Fibroblast of peridontal ligament (primary cell): ENCODE results near the gene CD7.

Experiments
- DNase-seq: peaks from one replicate; pipeline ENCODE4 v3.0.0-alpha.2; 2010; ENCODE audit errors: extremely low read depth

Gene CD7

DNA sequence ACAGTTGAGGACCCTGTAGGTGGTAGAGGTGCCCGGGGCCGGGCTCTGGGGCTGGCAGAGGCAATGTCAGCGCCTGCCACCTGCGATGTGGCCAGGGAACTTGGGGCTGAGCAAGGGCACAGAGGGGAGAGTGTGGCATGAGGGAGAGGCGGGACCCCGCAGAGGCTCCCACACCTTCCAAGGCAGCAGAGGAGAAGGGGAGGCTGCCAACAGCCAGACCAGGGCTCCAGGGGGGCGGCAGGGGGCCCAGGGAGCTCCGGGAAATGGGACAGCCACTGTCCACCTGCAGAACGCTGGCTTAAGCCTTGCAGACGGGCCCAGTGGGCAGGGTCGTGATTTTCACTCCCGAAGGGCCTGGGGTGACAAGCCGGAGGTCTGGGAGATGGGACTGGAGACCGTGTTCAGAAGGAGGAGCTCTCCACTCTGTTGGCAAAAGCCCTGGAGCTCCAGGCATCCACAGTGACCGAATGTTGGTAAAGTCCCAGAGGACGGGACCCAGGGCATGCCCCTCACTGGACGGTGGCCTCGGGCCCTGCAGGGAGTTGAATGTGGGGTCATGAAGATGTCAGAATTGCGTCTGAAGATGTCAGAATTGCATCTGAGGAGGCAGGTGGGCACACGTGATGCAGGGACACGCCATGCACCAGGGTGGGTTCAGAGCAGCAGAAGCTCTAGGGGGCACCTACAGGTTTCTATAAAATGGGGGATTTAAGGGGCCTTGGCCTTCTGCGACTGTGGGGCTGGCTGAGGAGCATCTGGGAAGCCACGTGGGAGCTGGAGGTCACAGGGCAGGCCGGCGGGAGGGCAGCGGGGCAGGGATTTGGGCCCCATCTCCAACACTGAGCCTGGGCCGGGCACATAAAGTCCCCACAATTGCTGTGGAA is 18.6 kb downstream of the CD7 start:
- DNase-seq = no peak

DNA sequence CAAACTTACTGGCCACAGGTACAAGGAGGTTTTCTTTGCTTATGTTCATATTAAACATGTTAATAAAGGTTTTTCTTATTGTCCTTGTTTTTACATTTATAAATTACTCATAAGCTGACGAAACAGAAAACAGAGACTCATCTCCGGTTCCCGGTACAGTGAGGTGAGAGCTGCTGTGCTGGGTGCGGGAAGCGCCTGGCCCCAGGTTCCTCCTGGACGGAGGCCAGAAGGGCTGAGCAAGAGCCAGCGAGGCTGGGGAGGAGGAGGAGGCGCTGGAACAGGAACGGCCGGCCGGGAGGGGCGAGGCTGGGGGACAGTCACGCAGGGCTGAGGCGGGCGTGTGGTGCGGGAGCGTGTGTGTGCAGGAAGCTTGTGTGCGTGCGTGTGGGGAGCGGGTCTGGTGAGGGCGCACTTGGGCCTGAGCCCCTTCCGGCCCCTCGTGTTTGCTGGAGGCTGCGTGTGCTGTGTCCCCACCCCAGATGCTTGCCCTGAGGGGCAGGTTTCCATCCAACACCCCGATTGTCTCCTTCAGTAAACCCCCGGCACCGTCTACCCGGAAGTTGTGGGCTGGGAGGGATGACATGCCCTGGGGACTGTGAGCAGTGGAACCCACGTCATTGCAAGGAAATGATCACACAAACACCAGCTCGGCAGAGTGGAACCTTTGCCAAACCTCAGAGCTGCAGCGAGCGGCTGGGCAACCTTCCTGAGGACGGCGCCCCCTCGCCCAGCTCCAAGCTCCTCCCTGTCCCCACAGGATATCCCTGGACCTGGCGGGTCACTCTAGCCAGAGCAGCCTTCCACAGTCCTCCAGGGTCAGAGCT is 19.5 kb downstream of the CD7 start:
- peak; percentile 94 for DNase-seq

DNA sequence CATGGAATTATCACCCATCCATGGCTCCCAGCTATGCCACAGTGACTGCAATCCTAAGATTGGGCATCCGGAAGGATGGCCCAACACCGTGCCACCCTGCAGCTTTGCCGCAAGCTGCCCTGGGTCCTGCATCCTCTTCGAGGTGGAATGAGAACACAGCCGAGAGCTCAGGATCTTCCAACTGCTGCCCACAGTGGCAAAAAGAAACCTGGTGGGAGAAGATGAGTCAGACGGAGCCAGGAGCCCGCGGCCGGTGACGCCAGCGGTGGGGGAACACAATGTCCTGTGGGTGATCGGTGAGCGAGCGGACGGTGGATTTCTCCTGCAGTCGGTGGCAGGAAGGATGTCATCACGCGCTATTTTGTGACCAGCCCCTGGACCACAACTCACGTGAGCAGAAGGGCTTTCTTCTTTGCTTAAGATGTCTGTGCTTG is 20.1 kb downstream of the CD7 start:
- no peak for DNase-seq

DNA sequence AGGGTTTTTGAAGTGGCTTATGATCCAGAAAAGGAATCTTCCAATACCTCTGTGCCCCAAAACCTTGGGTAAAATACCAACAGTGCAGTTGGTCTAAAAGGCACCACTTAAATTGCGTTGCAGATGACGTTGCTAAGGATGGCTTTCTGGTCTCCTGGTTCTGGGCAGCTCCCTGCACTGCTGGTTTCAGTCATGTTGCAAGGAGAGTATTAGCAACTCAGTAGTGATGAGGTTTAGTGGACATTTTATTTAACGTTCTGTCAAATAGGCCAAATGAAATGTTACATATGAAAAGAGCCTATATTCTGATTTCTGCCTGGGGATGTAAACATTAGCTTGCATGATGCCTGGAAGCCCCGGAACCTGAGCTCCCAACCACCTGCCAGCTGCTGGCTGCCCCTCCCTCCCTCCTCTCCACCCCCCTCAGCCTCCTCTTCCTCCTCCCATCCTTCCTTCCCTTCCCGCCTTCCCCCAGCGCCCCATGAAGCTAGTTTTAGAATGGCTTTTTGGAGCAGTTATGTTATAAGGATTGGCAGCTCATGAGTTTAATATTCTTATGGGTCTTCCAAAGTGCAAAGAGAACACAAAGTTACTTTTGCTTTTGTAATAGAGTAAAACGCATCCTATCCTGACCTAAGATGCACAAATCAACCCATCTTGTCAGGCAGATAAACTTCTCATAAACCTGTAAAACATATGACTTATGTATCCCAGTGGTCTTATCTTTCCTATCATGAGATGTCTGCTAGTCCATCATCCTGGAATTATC is 20.7 kb downstream of the CD7 start:
- DNase-seq = no peak

DNA sequence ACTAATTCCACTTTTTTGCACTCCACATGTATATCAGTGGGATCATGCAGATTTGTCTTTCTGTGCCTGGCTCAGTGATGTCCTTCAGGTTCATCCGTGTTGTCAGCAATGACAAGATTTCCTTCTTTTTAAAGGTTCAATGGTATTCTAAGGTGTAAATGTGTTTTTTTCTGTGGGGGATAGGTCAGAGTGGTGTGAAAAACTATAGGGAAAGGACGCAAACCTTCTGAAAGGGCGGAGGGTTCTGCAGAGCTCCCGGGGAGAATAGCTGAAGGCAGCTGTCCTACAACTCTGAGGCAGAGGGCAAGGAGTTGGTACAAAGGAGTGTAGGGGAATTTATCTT is 22.0 kb downstream of the CD7 start:
- DNase-seq = no peak

DNA sequence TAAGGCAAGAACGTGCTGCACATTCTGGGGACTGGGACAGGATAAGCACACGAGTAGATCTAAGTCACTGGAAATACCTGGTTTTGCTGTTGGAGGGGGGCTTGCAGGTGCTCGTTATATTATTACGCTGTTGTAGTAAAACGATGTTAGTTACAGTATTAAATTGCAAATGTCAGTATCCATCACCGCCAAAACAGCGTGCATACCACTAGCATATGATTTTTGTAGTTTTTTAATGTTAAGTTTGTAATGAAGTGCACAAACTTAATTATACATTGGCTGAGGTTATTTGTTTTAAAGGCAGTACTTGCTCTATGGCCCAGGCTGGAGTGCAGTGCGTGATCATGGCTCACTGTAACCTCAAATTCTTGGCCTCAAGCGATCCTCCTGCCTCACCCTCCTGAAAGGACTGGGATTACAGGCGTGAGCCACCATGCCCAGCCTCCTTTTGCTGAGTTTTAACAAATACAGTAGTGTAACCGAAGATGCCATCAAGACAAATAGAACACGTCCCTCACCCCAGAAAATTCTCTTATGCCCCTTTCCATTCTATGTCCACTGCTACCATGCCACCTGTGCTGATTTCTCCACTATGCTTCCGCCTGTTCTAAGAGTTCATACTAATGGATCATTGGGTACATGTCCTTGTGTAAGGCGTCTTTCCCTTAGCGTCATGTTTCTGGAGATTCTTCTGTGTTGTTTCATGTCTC is 23.2 kb downstream of the CD7 start:
- no peak for DNase-seq

DNA sequence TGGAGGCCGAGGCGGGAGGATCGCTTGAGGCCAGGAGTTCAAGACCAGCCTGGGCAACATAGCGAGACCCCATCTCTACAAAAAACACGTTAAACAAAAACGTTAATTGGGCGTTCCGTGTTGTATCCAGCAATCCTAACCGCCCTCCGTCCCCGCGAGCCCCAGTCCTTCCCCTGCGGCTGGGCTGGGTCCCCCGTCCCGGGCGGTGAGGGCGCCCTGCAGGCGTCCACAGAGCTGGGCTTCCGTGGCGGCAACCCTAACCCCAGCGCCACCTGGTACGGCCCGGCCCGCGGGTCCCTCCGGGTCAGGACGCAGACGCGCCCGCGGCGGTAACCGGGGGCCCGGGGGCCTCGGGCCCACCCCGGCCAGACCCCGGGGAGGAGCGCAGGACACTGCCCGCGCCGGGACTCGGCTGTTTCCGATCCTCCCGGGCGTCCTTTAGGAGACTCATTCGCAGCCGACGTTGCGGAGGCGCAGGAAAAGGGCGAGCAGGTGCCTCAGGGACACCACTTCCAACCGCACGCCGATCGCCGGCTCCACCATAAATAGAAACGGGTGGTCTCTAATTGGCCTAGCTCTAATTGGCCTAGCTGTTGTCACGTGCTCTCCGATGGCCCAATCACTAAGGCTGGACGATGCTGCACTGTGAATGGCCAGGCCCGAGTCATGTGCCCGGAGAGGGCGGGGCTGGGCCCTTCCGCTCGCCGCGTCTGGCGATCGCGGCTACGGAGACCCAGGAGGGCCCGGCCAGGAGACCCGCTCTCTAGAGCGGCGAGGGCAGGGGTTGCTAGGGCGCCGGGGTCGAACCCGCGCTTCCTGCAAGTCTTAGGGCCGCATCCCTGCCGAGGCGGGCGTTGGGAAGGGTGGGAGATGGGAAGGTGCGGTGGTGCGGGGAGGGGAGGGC is 24.9 kb downstream of the CD7 start:
- peak; percentile 97 for DNase-seq

DNA sequence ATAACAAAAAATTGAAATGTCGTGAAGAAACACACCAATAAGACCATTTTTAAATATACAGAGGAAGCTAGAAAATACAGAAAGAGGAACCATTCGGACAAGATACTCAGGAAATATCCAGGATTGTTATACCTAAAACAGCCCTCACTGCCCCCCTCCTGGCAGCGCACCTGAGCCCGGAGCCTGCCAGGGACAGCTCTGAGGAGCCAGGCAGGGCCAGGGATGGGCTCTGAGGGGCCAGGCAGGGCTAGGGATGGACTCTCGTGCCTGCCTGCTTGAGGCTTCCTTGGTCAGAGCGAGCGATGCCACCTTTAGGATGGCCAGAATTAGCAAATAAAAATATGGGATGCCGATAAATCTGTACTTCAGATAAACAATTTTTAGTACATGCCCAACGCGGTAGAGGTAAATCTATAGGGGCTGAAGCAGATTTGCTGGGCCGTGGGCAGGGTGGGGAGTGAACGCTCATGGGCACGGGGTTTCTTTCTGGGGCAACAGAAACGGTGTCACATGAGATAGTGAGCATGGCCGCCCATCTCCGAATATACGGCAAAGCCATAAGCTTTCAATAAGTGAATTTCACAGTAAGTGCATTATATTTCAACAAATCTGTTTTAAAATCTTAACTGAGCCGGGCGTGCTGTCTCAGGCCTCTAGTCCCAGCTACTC is 25.7 kb downstream of the CD7 start:
- no peak for DNase-seq

DNA sequence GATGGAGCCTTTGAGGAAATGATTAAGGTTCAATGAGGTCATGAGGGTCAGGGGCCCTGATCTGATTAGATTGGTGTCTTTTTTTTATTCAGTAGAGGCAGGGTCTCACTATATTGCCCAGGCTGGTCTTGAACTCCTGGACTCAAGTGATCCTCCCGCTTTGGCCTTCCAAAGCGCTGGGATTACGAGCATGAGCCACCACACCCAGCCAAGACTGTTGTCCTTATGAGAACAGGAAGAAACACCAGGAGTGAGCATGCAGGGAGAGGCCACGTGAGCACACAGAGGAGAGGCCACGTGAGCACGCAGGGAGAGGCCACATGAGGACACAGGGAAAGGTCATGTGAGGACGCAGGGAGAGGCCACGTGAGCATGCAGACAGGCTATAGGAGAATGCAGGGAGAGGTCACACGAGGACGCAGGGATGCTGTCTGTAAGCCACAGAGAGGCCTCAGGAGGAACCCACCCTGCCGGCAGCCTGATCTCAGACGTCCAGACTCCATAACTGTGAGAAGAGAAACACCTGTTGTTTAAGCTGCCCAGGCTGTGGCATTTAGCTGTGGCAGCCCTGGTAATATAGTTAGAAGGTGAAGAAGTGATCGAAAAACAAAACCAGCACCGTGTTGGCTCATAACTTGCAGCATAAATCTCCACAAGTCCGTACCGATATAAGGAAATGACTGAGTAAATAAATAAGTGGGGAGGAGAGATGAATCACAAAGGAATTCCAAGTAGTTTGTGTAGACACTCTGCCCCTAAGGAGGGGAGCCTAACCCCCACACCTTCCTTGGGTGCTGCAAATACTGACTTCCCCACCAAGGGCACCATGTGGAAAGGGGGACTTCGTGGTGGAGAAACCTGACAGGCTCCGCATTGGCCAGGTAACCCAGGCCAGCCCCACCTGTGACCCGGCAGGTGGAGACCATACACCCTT is 29.3 kb downstream of the CD7 start:
- peak; percentile 30 for DNase-seq

DNA sequence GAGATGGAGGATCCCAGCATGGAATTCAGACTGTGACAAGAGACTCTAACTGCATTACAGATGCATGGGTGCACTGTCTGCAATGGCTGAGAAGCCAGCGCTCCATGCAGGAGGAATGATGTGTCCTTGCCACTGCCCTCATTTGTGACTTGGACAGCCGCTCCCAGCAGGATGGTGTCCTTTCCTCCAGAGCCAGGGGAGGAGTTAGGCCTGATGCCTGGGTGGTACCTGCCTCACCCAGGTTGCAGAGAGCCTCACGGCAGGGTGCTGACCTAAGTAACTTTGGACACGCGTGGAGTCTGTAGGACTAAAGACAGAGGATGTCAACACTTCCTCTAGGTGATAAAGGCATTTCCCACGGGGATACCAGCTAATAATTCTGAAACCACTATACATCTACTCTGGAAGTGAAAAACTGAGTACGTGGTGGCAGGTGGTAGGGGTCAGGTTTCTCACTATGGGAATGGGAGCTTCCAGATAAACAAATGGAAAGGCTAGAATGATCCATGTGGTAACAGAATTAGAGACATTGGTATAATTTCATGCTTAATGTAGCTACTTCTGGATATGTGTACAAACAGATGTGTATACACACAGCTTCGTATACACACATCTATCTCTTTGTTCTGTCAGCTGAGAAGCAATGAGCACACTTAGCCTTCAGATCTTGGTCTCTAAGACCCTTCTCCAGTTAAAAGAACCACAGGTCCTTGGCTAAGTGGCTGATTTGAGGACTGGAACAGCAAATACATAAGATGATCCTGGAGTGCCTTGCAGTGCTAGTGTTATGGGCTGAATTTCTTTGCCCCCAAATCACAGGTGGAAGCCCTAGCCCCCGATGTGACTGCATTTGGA is 30.2 kb downstream of the CD7 start:
- DNase-seq = no peak

DNA sequence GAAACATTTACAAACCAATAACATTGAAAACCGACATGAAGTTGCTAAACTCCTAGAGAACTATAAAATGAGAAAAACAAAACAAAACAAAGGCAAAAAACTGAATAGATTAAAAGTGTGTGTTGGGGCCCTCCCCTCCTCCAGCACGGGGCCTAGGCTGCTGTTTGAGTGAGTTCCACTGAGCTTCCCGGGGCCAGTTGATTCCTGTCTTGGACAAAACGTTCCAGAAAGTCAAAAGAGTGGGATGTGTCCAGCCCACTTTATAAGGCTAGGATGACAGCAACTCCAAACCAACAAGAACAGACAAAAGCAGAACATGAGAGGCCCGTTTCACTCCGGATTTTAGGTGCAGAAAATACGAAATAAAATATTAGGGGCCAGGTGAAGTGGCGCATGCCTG is 32.3 kb downstream of the CD7 start:
- no peak for DNase-seq

DNA sequence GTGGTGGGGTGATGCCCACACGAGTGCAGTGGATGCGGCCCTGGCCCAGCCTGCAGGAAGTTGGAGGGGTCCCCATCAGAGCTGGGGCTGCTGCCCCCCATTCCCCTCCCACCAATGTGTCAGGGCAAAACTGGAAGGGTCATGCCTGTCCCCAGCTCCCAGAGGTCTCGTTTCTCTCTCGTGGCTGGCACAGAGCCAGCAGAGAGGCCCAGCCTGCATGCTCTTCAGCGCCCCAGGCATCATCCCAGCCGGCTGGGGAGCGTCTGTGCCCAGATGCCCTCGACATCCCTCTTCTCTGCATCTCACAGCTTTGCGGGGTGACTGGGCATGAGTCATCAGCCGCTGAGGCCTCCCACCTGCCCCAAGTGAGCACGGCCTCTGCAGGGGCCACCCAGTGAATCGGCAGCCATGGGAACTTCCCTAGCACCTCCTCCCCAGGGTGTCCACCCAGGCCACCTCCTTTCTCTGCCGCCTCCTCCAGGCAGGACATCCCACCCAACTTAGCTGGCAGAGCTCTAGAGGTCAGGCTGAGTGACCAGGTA is 34.1 kb downstream of the CD7 start:
- DNase-seq = peak; percentile 44

DNA sequence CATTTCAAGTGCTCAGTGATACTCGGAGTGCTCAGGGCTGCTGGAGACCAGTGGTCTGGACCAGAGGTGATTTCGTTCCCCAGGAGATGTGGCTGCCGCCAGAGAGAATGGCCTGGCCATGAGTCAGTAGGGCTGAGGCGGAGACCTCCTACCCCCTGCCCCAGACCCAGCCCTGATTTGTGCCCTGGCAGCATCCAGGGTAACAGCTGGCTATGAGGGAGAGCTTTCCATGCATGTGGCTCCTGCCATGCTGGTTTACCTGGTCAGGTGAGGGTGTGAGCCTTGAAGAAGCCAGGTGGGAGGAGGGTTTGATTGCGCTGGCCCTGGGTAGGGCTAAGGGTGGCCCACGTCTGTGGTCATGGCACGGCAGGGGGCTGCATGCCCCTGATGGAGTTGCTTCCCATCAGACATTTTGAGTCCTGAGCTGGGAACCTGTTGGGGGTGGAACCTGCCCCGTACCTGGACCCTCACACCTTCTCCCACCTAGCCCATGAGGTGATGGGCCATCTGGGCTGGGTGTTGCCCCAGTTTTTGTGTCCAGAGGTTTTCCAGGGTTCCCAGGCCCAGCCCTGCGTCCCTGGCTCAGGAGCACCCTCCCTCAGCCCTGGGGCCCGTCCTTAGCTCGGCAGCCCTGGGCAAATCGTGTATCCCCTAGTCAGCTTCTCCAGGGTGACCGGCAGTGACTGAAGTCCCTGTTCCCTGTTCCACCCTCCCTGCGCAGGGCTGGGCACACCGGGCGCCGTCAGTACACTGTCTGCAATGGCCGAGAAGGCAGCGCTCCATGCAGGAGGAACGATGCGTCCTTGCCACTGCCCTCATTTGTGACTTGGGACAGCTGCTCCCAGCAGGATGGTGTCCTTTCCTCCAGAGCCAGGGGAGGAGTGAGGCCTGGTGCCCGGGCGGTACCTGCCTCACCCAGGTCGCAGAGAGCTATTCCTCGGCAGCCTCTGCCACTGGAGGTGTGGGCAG is 34.9 kb downstream of the CD7 start:
- DNase-seq = no peak

DNA sequence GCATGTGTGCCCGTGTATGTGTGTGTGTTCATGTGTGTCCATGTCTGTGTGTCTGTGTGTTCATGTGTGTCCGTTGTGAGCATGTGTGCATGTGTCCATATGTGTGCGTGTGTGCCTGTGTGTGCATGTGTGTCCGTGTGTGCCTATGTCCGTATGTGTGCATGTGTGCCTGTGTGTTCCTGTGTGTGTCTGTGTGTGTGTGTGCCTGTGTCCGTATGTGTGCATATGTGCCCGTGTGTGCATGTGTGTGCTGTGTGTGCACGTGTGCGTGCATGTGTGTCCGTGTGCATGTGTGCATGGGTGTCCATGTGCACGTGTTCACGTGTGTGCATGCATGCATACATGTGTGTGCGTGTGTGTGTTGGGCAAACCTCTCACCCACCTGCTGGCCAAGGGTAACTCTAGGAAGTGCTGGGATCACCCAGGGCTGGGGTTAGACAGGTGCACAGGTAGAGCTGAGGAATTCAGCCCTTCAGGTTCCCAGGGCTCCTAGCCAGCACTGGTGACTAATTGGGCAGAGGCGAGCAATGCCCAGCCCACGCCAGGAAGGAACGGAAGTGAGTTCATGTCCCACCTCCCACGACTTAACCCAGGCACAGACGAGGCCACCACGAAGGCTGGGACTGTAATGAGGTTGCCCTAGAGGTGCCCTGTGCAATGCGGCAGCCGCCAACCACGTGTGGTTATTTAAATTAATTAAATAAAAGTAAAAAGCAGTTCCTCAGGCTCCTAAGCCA is 35.7 kb downstream of the CD7 start:
- DNase-seq = no peak

DNA sequence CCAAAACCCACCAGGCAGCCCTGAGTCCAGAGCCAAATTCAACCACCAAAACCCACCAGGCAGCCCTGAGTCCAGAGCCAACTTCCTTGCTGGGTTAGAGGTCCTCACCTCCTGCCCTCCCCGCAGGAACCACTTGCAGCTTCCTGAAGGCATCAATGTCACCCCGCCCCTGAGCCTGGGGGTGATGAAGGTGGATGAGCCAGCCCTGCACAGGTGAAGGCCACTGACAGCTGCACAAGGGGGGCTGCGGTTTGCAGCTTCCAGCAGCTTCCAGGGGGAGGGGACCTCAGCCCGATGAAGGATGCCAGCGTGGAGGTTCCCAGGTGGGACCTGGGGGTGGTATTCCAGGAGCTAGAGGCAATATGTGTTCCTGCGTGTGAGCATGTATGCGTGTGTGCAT is 36.3 kb downstream of the CD7 start:
- DNase-seq = no peak

DNA sequence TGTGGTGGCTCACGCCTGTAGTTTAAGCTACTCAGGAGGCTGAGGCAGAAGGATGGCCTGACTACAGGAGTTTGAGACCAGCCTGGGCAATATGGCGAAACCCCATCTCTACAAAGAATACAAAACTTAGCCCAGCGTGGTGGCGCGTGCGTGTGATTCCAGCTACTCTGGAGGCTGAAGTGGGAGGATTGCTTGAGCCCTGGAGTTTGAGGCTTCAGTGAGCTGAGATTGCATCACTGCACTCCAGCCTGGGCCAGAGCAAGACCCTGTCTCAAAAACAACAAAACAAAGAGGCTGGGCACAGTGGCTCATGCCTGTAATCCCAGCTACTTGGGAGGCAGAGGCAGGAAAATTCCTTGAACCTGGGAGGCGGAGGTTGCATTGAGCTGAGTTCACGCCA is 36.9 kb downstream of the CD7 start:
- no peak for DNase-seq
